Psoas muscle (tissue), 8 donors: ENCODE measurements around the gene PML. TPM values are rescaled to one million over a fixed set of nuclear protein-coding genes. Genes with fewer than 3 reads are reported as not detected.
"Not testable (repeated sequence)": the region's sequence is repeated elsewhere in the genome, so short reads cannot be mapped to it uniquely, and the experiment has no call there.

Experiments used
- ATAC-seq, 4 donors: fragments of 200-7000 bp; cut with Tn5 transposase; one replicate each; pipeline ENCODE4 v1.9.1; 2020; ENCODE audit warnings: moderate library complexity in 3 of 4, mild to moderate bottlenecking in 2 of 4
- DNase-seq, 2 donors: peaks; one replicate each; pipeline ENCODE4 v3.0.0-alpha.2; 2020
- H3K27ac ChIP-seq: fragments of 200-600 bp; one replicate; pipeline ENCODE4 v1.8.0; 2022
- H3K27me3 ChIP-seq, 3 donors: fragments of 200-600 bp in 1 of 3; one replicate each; pipeline versions ENCODE4 v1.6.1 to v1.8.0; 2013 to 2022; ENCODE audit warnings: low read length in 2 of 3, mild to moderate bottlenecking in 2 of 3, moderate library complexity in 1 of 3; ENCODE audit not compliant: insufficient read depth in 3 of 3
- H3K36me3 ChIP-seq, 2 donors: fragments of 200-600 bp in 1 of 2; one replicate each; pipeline versions ENCODE4 v1.6.1 to v1.8.0; 2013 to 2022; ENCODE audit warnings: low read depth in 1 of 2, mild to moderate bottlenecking in 1 of 2, moderate library complexity in 1 of 2; ENCODE audit not compliant: insufficient read depth in 1 of 2
- H3K4me1 ChIP-seq: fragments of 200-600 bp; one replicate; pipeline ENCODE4 v1.8.0; 2022
- H3K4me3 ChIP-seq: fragments of 200-600 bp; one replicate; pipeline ENCODE4 v1.8.0; 2022; ENCODE audit warnings: mild to moderate bottlenecking
- H3K9me3 ChIP-seq: fragments of 200-600 bp; one replicate; pipeline ENCODE4 v1.8.0; 2022
- WGBS, 3 donors: extraction: QIAGEN DNeasy Blood & Tissue Kit; methylation state at CpG; one replicate each; pipeline versions ENCODE4 v1.1.6 to v1.1.7; 2013; 5-methylcytosine and 5-hydroxymethylcytosine counted together
- intact Hi-C, 2 donors: fragments of 100-400 bp; cut with DNase I; formaldehyde crosslinking; loops; one replicate each; pipeline versions ENCODE4 v1.11.0 to v1.14.2; 2022
- polyA plus RNA-seq, 3 donors: library from polyadenylated mRNA; stranded (reverse); fragments of 200-250 nt; gene quantifications; one replicate each; pipeline ENCODE4 v1.2.3, GENCODE V29; 2013
- total RNA-seq, 4 donors: library from RNA; stranded (reverse); fragmentation: NEBNext Ultra II Directional in 2 of 4; extraction: Animal tissue kit (Norgen Biotek cat#: 25700) in 2 of 4; gene quantifications; one replicate each; pipeline versions ENCODE4 v1.2.1 to v1.2.4, GENCODE V29; 2021 to 2023
- TF ChIP-seq, protein P1 (sequence below): fragments of 200-600 bp; IDR thresholded peaks from one replicate; pipeline ENCODE4 v1.8.0; 2022; ENCODE audit warnings: antibody characterized with exemption
- donor health status: healthy with polysubstance abuse.
- donor health status: DM: no; HTN: no; CAD: no; lungs with moderate emphysema.
- donor health status: Bipolar disorder and iron deficiency.
- donor health status: healthy.
- donor health status: DM: yes; HTN: yes; CAD: no.
- donor health status: DM: no; HTN: no; CAD: no.
- donor health status: DM: no; HTN: no; CAD: no.
- donor health status: DM: yes; HTN: yes; CAD: no.

PML gene
- total and polyA plus RNA-seq, 7 donors = 6.7 to 22.6 (median 15.0) TPM

DNA sequence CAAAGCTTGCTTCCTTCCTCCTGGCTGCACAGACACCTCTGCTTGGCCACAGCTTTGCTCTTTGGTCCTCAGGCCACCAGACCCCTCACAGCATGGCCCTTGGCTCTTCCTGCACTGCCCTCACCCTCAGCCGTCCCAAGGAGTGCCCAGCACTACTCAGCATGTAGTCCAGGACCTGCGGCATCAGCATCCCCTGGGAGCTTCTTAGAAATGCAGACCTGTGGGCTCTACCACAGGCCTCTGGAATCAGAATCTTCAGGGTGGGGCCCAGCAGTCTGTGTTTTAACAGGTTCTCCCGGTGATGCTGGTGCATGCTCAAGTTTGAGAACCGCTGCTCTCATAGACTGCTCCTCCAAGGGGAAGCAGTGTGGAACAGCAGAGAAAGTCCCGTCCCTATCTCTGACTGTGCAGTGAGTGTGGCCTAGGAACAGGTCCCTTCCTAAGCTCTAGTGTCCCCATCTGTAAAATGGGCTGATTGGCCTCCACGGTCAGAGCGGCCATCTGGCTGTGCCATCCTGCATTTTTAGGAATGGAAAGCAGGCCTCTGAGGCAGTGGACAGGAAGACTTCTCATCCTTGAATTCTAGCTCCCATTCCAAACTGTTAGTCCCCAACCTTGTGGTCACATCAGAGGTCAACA is 51.2 kb downstream of the PML start:
- Histone ChIP-seq H3K4me3 (no peak overlapping the region), H3K27ac (no peak overlapping the region), H3K4me1 (no peaks in the 10 kb centered on the region), H3K9me3 (no peaks in the 10 kb centered on the region), H3K27me3 (no peaks in the 10 kb centered on the region), H3K36me3 (peaks cover 0 to 26% of the 10 kb centered on the region in 2 donors)
- TF ChIP-seq, protein P1, sequence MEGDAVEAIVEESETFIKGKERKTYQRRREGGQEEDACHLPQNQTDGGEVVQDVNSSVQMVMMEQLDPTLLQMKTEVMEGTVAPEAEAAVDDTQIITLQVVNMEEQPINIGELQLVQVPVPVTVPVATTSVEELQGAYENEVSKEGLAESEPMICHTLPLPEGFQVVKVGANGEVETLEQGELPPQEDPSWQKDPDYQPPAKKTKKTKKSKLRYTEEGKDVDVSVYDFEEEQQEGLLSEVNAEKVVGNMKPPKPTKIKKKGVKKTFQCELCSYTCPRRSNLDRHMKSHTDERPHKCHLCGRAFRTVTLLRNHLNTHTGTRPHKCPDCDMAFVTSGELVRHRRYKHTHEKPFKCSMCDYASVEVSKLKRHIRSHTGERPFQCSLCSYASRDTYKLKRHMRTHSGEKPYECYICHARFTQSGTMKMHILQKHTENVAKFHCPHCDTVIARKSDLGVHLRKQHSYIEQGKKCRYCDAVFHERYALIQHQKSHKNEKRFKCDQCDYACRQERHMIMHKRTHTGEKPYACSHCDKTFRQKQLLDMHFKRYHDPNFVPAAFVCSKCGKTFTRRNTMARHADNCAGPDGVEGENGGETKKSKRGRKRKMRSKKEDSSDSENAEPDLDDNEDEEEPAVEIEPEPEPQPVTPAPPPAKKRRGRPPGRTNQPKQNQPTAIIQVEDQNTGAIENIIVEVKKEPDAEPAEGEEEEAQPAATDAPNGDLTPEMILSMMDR = no peak
- intact Hi-C loops = no loop called here
- WGBS, 3 donors = 78 to 79% (median 78%) methylated on average over 7 of the region's 7 CpGs
- ATAC-seq (no peak), DNase-seq (no peak)

DNA sequence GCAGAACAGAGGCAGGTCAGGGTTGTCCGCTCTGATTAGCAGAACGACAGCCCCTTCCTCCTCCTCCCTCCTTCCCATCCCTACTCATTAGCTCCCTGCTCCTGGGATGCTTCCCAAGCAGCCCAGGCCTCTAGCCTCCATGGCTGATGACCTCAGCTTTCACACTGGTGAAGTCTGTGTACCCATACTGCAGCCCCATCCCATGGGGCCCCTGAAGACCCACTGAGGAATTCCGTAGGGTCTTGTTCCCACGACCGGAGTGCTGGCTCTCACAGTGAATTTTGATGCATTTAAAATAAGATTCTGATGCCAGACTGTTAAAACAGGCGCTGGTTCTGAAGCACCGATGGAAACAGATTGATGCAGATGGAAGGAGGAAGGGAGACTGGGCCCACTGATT is 51.8 kb downstream of the PML start:
- H3K9me3 ChIP-seq = no peaks in the 10 kb centered on the region
- DNase-seq (no peak), ATAC-seq (no peak)
- WGBS, 3 donors = 78 to 81% (median 78%) methylated on average over 7 of the region's 7 CpGs
- H3K27me3 ChIP-seq = no peaks in the 10 kb centered on the region
- no peak overlapping the region for H3K27ac ChIP-seq
- H3K4me1 ChIP-seq = no peaks in the 10 kb centered on the region
- no peak overlapping the region for H3K4me3 ChIP-seq
- intact Hi-C loops = no loop called here
- TF ChIP-seq, protein P1 = no peak
- peaks cover 0 to 26% of the 10 kb centered on the region in 2 donors for H3K36me3 ChIP-seq

DNA sequence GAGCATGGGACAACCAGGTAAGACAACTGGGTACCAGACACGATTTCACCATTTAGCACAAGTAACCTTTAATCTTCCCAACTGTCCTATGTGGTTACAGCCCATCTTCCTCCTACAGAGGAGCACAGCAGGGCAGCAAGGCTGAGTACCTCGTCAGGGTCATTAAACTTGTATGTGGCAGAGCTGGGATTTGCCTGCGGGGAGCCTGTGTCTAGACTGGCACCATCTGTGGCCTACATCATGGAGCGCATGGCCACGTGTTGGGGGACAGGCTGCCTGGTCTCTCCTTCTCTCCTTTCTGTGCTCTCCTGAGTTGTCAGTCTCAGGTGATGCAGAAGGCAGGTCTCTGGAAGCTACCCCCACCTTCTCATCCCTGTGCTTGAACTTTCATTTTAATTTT is 55.6 kb downstream of the PML start:
- ATAC-seq (no peak), DNase-seq (no peak)
- peak overlapping the region; percentile 60 for H3K27ac ChIP-seq
- intact Hi-C loops = loop anchor here in 1 of 2 donors (5.0 kb wide), 1 partner anchor 272 kb away; no protein-coding TSS in a partner anchor
- H3K4me1 ChIP-seq = peaks cover 5% of the 10 kb centered on the region
- no peaks in the 10 kb centered on the region for H3K36me3 ChIP-seq
- H3K9me3 ChIP-seq = no peaks in the 10 kb centered on the region
- H3K27me3 ChIP-seq = no peaks in the 10 kb centered on the region
- TF ChIP-seq, protein P1 = no peak
- no peak overlapping the region for H3K4me3 ChIP-seq
- WGBS, 3 donors = 84 to 88% (median 86%) methylated on average over 5 of the region's 5 CpGs

DNA sequence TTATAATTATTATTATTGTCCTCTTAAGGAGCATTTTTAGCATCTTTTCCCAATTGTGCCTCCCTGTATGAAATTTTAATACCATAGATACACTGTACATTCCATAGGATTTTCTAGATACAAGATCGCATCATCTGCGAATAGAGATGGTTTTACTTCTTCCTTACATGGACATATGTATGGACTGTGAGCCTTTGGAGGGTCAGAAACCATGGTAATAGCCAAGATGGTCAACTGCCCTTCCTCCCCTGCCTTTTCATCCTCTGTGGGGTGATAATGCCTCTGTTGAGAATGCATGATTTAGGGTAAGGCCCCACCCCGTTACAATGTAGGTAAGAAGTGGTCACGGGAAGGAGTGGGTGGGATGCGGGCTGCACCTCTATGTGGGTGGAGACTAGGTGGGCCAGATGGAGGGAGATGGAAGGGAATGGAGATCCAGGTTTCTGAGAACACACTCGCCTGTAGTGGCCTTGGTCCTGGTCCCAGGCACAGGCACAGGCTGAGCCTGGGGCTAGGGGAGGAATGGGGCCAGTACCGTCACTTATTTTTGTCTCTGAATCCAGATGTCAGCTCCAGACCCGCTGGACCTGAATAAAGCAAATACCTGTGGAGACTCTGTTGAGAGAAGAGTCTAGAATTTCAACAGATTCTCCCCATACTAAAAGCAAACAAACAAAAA is 56.2 kb downstream of the PML start:
- TF ChIP-seq, protein P1 = no peak
- intact Hi-C loops = loop anchor here in 1 of 2 donors (5.0 kb wide), 1 partner anchor 272 kb away; no protein-coding TSS in a partner anchor
- no peaks in the 10 kb centered on the region for H3K27me3 ChIP-seq
- H3K4me3 ChIP-seq = no peak overlapping the region
- H3K36me3 ChIP-seq = no peaks in the 10 kb centered on the region
- ATAC-seq (peak in 1 of 4 donors; percentile 27), DNase-seq (no peak)
- H3K4me1 ChIP-seq = peaks cover 5% of the 10 kb centered on the region
- H3K9me3 ChIP-seq = no peaks in the 10 kb centered on the region
- H3K27ac ChIP-seq = peak overlapping the region; percentile 60
- 67 to 75% (median 68%) methylated on average over 8 of the region's 8 CpGs for WGBS, 3 donors

DNA sequence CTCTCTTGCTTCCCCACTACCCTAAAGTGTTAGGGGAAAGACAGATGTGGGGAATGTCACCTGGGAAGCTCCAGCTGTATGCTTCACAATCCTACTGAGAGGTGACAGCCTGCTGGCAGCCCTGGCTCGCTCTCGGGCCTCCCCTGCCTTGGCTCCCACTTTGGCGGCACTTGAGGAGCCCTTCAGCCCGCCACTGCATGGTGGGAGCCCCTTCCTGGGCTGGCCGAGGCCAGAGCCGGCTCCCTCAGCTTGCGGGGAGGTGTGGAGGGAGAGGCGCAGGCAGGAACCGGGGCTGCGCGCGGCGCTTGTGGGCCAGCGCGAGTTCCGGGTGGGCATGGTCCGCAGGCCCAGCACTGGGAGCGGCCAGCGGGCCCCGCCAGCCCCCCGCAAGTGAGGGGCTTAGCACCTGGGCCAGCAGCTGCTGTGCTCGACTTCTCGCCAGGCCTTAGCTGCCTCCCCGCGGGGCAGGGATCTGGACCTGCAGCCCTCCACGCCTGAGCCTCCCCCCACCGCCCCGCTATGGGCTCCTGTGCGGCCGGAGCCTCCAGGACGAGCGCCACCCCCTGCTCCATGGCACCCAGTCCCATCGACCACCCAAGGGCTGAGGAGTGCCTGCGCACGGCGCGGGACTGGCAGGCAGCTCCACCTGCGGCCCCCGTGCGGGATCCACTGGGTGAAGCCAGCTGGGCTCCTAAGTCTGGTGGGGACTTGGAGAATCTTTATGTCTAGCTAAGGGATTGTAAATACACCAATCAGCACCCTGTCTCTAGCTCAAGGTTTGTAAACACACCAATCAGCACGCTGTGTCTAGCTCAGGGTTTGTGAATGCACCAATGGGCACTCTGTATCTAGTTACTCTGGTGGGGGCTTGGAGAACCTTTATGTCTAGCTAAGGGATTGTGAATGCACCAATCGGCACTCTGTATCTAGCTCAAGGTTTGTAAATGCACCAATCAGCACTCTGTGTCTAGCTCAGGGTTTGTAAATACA is 58.0 kb downstream of the PML start:
- WGBS, 3 donors = 90 to 91% (median 91%) methylated on average over 41 to 42 of the region's 42 CpGs
- DNase-seq, H3K36me3 ChIP-seq, H3K4me1 ChIP-seq, H3K4me3 ChIP-seq, H3K27me3 ChIP-seq, ATAC-seq, H3K9me3 ChIP-seq: not testable (repeated sequence)
- intact Hi-C loops = loop anchor here in 1 of 2 donors (5.0 kb wide), 1 partner anchor 270 kb away; no protein-coding TSS in a partner anchor
- H3K27ac ChIP-seq = peak overlapping the region; percentile 16
